ENCODE measurements around the gene CRIM1. TPM values are rescaled to one million over a fixed set of nuclear protein-coding genes. Genes with fewer than 3 reads are reported as not detected.

The CRIM1 gene
- total RNA-seq, 2 experiments from 2014 or later: 3.1 to 3.3 TPM

- intact Hi-C loops (cut with micrococcal nuclease): no loop called here
- H3K27me3 Mint-ChIP-seq (ENCODE audit: low read depth): no peaks in the 10 kb centered on the region
- no peak overlapping the region for H3K27ac Mint-ChIP-seq
- CTCF ChIA-PET: no interaction called here
- no peaks in the 10 kb centered on the region for H3K9me3 Mint-ChIP-seq
- DNase-seq: no peak
- H3K4me3 Mint-ChIP-seq: no peak overlapping the region
- H3K4me1 Mint-ChIP-seq (ENCODE audit: low read depth): peaks cover 4% of the 10 kb centered on the region
- no peaks in the 10 kb centered on the region for H3K36me3 Mint-ChIP-seq (ENCODE audit: low read depth)
Measured at GRCh38 chr2:36379710-36380448, 24.3 kb downstream of the CRIM1 start.

DNA sequence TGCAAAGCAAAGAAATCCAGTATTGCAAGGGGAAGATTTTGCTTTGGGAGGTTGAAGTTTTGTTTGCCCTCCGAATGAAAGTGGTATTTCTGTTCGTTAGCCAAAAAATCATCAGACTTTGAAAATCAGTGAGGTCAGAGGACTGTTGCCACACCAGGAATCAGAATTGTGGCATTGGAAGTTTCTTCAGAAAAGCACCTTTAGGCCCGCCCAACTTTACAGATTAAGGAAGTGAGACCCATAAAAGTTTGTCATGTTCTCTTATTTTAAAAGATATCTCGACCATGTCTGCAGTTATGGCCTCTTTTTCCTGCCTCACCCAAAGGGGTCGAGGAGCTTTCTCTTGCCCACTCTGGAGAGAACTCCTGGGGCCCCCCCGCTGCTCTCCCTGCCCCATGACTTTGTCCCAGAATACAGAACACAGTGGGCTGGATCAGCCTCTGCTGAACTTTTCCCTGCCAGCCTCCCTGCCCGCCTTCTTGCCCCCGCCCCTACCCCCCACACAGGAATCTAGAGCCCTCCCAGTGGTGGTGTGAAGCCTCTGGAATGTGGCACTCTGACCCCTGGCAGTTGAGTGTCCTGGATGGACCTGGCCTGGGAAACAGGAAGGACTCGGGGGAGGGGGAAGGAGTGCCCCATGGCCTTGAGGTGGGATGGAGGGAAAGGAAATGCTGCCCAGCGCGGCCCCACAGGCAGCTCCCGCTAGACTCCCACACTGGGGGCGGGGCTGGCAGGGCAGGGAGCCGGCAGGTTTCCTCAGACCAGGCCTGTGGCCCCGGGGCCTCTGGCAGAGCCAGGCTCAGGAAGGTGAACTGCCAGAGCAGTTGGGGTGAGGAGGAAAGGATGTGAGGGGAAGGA, 25.3 kb downstream of the CRIM1 start:
- no peak overlapping the region for H3K27ac Mint-ChIP-seq

GRCh38 chr2:36381993-36382392, 26.4 kb downstream of the CRIM1 start:
- no peak overlapping the region for H3K27ac Mint-ChIP-seq
- peaks cover 6% of the 10 kb centered on the region for H3K4me1 Mint-ChIP-seq (ENCODE audit: low read depth)
- H3K36me3 Mint-ChIP-seq (ENCODE audit: low read depth): no peaks in the 10 kb centered on the region
- H3K9me3 Mint-ChIP-seq: no peaks in the 10 kb centered on the region
- CTCF ChIA-PET: no interaction called here
- no peak for DNase-seq
- intact Hi-C loops (cut with micrococcal nuclease): no loop called here
- H3K27me3 Mint-ChIP-seq (ENCODE audit: low read depth): no peaks in the 10 kb centered on the region
- H3K4me3 Mint-ChIP-seq: no peak overlapping the region

More for the DNA sequence above, 25.3 kb downstream of the CRIM1 start:
- Mint-ChIP-seq H3K27me3 (ENCODE audit: low read depth) (no peaks in the 10 kb centered on the region), H3K36me3 (ENCODE audit: low read depth) (no peaks in the 10 kb centered on the region), H3K4me1 (ENCODE audit: low read depth) (peaks cover 4% of the 10 kb centered on the region), H3K4me3 (no peak overlapping the region), H3K9me3 (no peaks in the 10 kb centered on the region)
- intact Hi-C loops (cut with micrococcal nuclease): no loop called here
- CTCF ChIA-PET: no interaction called here
- DNase-seq: no peak

DNA sequence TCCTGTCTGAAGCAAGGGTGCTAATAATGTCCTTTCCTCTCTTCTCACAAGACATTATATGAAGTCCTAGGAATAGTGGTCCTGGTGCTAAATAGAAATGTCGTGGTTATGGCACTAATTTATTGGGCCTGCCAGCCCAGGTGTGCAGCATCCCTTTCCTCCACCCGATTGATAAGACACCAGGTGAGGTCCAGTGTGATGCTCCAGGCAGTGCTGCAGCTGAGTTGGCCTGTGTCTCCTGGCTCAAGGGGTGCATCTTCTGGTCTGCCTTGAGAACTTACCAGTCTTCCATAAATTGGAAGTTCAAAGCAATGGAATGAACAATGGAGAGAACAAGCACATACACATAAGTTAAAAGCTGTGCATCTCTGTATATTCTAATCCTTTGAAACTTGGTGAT, 26.9 kb downstream of the CRIM1 start:
- H3K4me3 Mint-ChIP-seq: no peak overlapping the region
- intact Hi-C loops (cut with micrococcal nuclease): no loop called here
- peaks cover 9% of the 10 kb centered on the region for H3K4me1 Mint-ChIP-seq (ENCODE audit: low read depth)
- CTCF ChIA-PET: no interaction called here
- no peak overlapping the region for H3K27ac Mint-ChIP-seq
- no peaks in the 10 kb centered on the region for H3K36me3 Mint-ChIP-seq (ENCODE audit: low read depth)
- no peaks in the 10 kb centered on the region for H3K27me3 Mint-ChIP-seq (ENCODE audit: low read depth)
- H3K9me3 Mint-ChIP-seq: no peaks in the 10 kb centered on the region
- no peak for DNase-seq

GRCh38 chr2:36383726-36384125, 28.1 kb downstream of the CRIM1 start:
- no peaks in the 10 kb centered on the region for H3K27me3 Mint-ChIP-seq (ENCODE audit: low read depth)
- CTCF ChIA-PET: no interaction called here
- no peak for DNase-seq
- no peak overlapping the region for H3K4me3 Mint-ChIP-seq
- no peaks in the 10 kb centered on the region for H3K9me3 Mint-ChIP-seq
- no peaks in the 10 kb centered on the region for H3K36me3 Mint-ChIP-seq (ENCODE audit: low read depth)
- peaks cover 13% of the 10 kb centered on the region for H3K4me1 Mint-ChIP-seq (ENCODE audit: low read depth)
- intact Hi-C loops (cut with micrococcal nuclease): no loop called here
- no peak overlapping the region for H3K27ac Mint-ChIP-seq

DNA sequence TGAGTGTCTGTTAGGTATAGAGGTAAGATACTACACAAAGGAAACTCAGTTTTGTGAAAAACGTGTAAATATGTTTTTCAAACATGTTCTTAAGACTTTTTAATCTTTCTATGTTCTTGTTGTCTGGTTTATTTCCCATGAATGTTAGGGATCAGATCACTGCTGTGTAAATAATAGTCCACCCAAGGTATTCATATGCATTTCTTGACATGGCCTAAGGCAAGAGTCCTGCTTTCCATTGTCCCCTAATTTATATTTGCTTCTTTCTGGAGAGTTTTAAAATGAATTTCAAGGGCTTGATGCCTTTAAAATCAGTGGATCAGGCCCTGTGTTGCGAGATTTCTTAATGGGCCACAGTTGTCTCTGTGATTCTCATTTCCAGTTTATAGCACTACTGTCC, 28.9 kb downstream of the CRIM1 start:
- Mint-ChIP-seq H3K36me3 (ENCODE audit: low read depth) (no peaks in the 10 kb centered on the region), H3K9me3 (no peaks in the 10 kb centered on the region), H3K4me1 (ENCODE audit: low read depth) (peaks cover 13% of the 10 kb centered on the region), H3K27ac (no peak overlapping the region), H3K4me3 (no peak overlapping the region), H3K27me3 (ENCODE audit: low read depth) (no peaks in the 10 kb centered on the region)
- CTCF ChIA-PET: no interaction called here
- DNase-seq: no peak
- intact Hi-C loops (cut with micrococcal nuclease): no loop called here

GRCh38 chr2:36385603-36386002, 30.0 kb downstream of the CRIM1 start:
- intact Hi-C loops (cut with micrococcal nuclease): no loop called here
- DNase-seq: no peak
- Mint-ChIP-seq H3K4me1 (ENCODE audit: low read depth) (peaks cover 9% of the 10 kb centered on the region), H3K27ac (no peak overlapping the region), H3K4me3 (no peak overlapping the region), H3K27me3 (ENCODE audit: low read depth) (no peaks in the 10 kb centered on the region), H3K9me3 (no peaks in the 10 kb centered on the region), H3K36me3 (ENCODE audit: low read depth) (no peaks in the 10 kb centered on the region)
- CTCF ChIA-PET: no interaction called here

GRCh38 chr2:36387258-36387916, 31.8 kb downstream of the CRIM1 start:
- H3K4me1 Mint-ChIP-seq (ENCODE audit: low read depth): peaks cover 9% of the 10 kb centered on the region
- CTCF ChIA-PET: interaction anchor here (1.0 kb wide), 1 partner anchor 35 kb away, joined by 3 read pairs; no protein-coding TSS in a partner anchor
- no peaks in the 10 kb centered on the region for H3K36me3 Mint-ChIP-seq (ENCODE audit: low read depth)
- H3K4me3 Mint-ChIP-seq: no peak overlapping the region
- H3K27ac Mint-ChIP-seq: no peak overlapping the region
- DNase-seq: no peak
- intact Hi-C loops (cut with micrococcal nuclease): loop anchor here (1.0 kb wide), 1 partner anchor 74 kb away; no protein-coding TSS in a partner anchor
- H3K27me3 Mint-ChIP-seq (ENCODE audit: low read depth): no peaks in the 10 kb centered on the region
- no peaks in the 10 kb centered on the region for H3K9me3 Mint-ChIP-seq

GRCh38 chr2:36388472-36388871, 32.9 kb downstream of the CRIM1 start:
- Mint-ChIP-seq H3K36me3 (ENCODE audit: low read depth) (no peaks in the 10 kb centered on the region), H3K27me3 (ENCODE audit: low read depth) (no peaks in the 10 kb centered on the region), H3K9me3 (no peaks in the 10 kb centered on the region), H3K27ac (no peak overlapping the region), H3K4me3 (no peak overlapping the region), H3K4me1 (ENCODE audit: low read depth) (peaks cover 9% of the 10 kb centered on the region)
- DNase-seq: no peak
- CTCF ChIA-PET: no interaction called here
- intact Hi-C loops (cut with micrococcal nuclease): no loop called here

DNA sequence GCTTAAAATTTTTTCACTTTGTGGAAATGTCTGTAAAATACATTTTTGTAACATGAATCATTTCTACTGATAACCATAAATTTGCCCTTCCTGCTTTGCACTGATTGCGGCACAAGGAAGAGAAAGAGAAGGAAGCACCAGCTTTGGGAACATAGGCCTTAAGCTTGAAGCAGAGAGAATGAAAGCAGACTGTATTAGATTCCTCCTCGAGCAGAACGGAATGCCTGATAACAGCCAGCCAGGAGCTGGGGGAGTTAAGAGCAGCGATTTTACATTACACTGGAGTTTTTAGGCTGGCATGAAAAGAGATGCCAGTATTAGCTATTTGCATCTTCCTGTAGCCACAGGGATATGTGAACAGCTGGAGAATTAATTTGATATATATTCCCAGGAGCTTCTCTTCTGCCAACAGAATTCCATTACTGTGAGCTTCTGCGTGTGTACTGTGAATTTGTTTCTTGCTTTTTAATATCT, 33.5 kb downstream of the CRIM1 start:
- H3K9me3 Mint-ChIP-seq: no peaks in the 10 kb centered on the region
- no peaks in the 10 kb centered on the region for H3K27me3 Mint-ChIP-seq (ENCODE audit: low read depth)
- H3K4me1 Mint-ChIP-seq (ENCODE audit: low read depth): peaks cover 9% of the 10 kb centered on the region
- no peak for DNase-seq
- no peak overlapping the region for H3K4me3 Mint-ChIP-seq
- CTCF ChIA-PET: no interaction called here
- no peak overlapping the region for H3K27ac Mint-ChIP-seq
- intact Hi-C loops (cut with micrococcal nuclease): no loop called here
- no peaks in the 10 kb centered on the region for H3K36me3 Mint-ChIP-seq (ENCODE audit: low read depth)

DNA sequence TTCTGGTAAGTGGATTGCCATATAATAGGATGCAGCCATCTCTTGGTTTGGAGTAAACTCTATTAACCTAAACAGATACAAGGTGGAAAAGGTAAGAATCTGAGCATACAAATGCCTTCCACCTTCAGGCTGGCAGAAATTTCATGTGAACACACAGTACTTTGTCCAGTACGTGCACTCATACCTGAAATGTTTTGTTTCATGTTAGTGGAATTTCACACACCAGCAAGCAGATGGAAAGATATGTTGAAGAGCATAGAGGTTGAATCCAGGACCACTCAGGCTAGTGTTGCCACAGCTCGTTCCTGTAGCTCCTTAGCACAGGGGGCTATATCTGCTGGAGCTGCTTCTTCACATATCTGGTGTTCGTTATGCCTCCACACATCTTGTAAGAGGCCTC, 34.0 kb downstream of the CRIM1 start:
- H3K27me3 Mint-ChIP-seq (ENCODE audit: low read depth): no peaks in the 10 kb centered on the region
- H3K9me3 Mint-ChIP-seq: no peaks in the 10 kb centered on the region
- intact Hi-C loops (cut with micrococcal nuclease): no loop called here
- CTCF ChIA-PET: no interaction called here
- H3K36me3 Mint-ChIP-seq (ENCODE audit: low read depth): no peaks in the 10 kb centered on the region
- peaks cover 9% of the 10 kb centered on the region for H3K4me1 Mint-ChIP-seq (ENCODE audit: low read depth)
- H3K4me3 Mint-ChIP-seq: no peak overlapping the region
- H3K27ac Mint-ChIP-seq: no peak overlapping the region
- DNase-seq: no peak

- Mint-ChIP-seq H3K9me3 (no peaks in the 10 kb centered on the region), H3K27ac (no peak overlapping the region), H3K4me1 (ENCODE audit: low read depth) (peaks cover 1% of the 10 kb centered on the region), H3K4me3 (no peak overlapping the region), H3K27me3 (ENCODE audit: low read depth) (no peaks in the 10 kb centered on the region), H3K36me3 (ENCODE audit: low read depth) (no peaks in the 10 kb centered on the region)
- intact Hi-C loops (cut with micrococcal nuclease): no loop called here
- CTCF ChIA-PET: interaction anchor here (1.0 to 1.4 kb wide), 2 partner anchors 33 to 42 kb away, joined by 3 to 4 read pairs; no protein-coding TSS in a partner anchor
- no peak for DNase-seq
Measured at GRCh38 chr2:36392571-36393255, 37.1 kb downstream of the CRIM1 start.
